Measurements from ENCODE around the gene FRMD4A. TPM values are rescaled to one million over a fixed set of nuclear protein-coding genes. Genes with fewer than 3 reads are reported as not detected.

The FRMD4A gene
- total and polyA plus RNA-seq, 2 experiments from 2014 or later = 5.4 to 10.3 TPM

GRCh38 chr10:13730306-13730652 is 600.4 kb downstream of the FRMD4A start:
- TF ChIP-seq, protein P1, sequence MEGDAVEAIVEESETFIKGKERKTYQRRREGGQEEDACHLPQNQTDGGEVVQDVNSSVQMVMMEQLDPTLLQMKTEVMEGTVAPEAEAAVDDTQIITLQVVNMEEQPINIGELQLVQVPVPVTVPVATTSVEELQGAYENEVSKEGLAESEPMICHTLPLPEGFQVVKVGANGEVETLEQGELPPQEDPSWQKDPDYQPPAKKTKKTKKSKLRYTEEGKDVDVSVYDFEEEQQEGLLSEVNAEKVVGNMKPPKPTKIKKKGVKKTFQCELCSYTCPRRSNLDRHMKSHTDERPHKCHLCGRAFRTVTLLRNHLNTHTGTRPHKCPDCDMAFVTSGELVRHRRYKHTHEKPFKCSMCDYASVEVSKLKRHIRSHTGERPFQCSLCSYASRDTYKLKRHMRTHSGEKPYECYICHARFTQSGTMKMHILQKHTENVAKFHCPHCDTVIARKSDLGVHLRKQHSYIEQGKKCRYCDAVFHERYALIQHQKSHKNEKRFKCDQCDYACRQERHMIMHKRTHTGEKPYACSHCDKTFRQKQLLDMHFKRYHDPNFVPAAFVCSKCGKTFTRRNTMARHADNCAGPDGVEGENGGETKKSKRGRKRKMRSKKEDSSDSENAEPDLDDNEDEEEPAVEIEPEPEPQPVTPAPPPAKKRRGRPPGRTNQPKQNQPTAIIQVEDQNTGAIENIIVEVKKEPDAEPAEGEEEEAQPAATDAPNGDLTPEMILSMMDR (IDR thresholded peaks at IDR 0.05; ENCODE audit: poor library complexity) = no peak
- TF ChIP-seq EZH2 (IDR thresholded peaks at IDR 0.05; ENCODE audit: borderline replicate concordance) (no peak), EZH2phosphoT487 (IDR thresholded peaks at IDR 0.05; ENCODE audit: low read depth, severe bottlenecking, unreplicated experiment) (no peak)
- Histone ChIP-seq H3K9me3 (ENCODE audit: low read depth) (no peaks in the 10 kb centered on the region), H3K79me2 (no peaks in the 10 kb centered on the region), H3K4me3 (no peak overlapping the region), H2AFZ (no peak overlapping the region), H3K4me1 (ENCODE audit: insufficient read depth) (peaks cover 6% of the 10 kb centered on the region), H3K27ac (no peak overlapping the region), H4K20me1 (ENCODE audit: insufficient read depth, poor library complexity, severe bottlenecking) (no peaks in the 10 kb centered on the region), H3K27me3 (no peaks in the 10 kb centered on the region), H3K36me3 (replicated peaks; ENCODE audit: insufficient read depth, low read depth) (no peaks in the 10 kb centered on the region), H3K4me2 (no peak overlapping the region), H3K9me2 (replicated peaks; ENCODE audit: insufficient read depth) (no peaks in the 10 kb centered on the region)
- WGBS (ENCODE audit: low lambda C conversion rate, missing lambda C conversion rate) = 70% methylated on average over 10 of the region's 10 CpGs
- DNase-seq (ENCODE audit: low spot score) = no peak

DNA sequence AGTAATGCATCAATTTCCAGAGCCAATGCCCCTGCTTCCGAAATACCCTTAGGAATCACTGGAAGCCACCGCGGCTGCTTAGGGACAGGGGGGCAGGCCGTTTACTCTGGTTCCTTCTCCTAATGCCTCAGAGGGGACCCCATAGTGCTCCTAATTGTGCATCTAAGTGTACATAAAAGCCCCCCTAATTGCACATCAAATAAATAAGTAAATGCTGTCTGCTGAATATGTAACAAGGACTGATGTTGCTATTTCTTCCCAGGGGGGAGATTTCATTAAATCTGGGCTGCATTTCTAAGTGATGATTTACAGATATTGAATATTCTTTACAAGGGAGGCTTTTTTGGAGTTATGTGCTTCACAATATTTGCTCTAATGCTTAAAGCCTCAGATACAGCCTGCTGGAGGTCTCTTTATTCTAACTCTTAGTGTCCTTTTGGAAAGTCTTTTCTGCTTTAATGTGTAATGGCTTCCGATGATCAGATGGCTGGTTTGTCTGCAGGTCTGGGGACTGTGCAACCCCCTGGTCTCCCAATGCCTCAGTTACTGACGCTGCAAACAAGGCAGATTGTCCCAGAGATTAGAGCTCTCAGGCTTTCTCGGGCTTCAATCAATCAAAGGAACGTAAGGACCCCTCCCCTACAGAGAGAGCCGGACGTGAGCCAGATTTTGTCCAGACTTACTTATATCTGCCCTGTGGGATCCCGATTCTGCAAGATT is 601.0 kb downstream of the FRMD4A start:
- Histone ChIP-seq H3K79me2 (no peaks in the 10 kb centered on the region), H3K27ac (peak overlapping the region; percentile 20)

DNA sequence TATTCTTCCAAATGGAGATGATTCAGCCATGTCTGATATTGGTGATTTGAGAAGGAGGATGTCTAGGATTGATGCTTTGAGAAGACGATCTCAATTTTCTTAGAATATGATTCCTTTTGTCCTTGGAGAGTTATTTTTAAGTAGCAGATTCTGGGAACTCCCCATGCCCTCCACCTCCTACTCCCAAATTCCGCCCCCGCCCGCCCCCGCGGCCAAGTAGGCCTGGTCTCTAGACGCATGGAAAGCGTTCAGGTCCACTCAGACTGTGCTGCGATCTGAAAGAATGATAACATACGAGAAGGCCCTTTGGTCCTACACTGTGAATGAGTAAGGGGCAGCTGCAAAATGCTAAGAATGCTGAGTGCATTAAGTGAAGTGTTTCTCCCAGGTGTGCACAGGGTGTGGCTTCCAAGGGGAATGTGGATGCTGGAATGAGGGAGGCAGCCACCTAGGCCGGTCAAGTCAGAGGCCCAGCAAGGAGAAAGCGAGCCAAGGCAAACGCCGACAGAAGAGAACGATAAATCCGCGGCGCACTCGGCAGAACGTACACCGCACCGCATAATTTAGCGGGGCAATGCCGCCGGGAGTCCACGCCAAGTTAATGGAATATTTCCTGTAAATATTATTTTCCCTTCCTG is 601.7 kb downstream of the FRMD4A start:
- H3K9me3 ChIP-seq (ENCODE audit: low read depth) = no peaks in the 10 kb centered on the region
- peak overlapping the region; percentile 20 for H3K27ac ChIP-seq
- no peak overlapping the region for H2AFZ ChIP-seq
- no peak for TF ChIP-seq EZH2phosphoT487 (IDR thresholded peaks at IDR 0.05; ENCODE audit: low read depth, severe bottlenecking, unreplicated experiment)
- TF ChIP-seq EZH2 (IDR thresholded peaks at IDR 0.05; ENCODE audit: borderline replicate concordance) = no peak
- TF ChIP-seq, protein P1 (IDR thresholded peaks at IDR 0.05; ENCODE audit: poor library complexity) = no peak
- H3K36me3 ChIP-seq (replicated peaks; ENCODE audit: insufficient read depth, low read depth) = no peaks in the 10 kb centered on the region
- no peak for DNase-seq (ENCODE audit: low spot score)
- no peaks in the 10 kb centered on the region for H3K79me2 ChIP-seq
- H4K20me1 ChIP-seq (ENCODE audit: insufficient read depth, poor library complexity, severe bottlenecking) = no peaks in the 10 kb centered on the region
- peaks cover 6% of the 10 kb centered on the region for H3K4me1 ChIP-seq (ENCODE audit: insufficient read depth)
- H3K9me2 ChIP-seq (replicated peaks; ENCODE audit: insufficient read depth) = no peaks in the 10 kb centered on the region
- no peak overlapping the region for H3K4me2 ChIP-seq
- H3K4me3 ChIP-seq = no peak overlapping the region
- no peaks in the 10 kb centered on the region for H3K27me3 ChIP-seq
- WGBS (ENCODE audit: low lambda C conversion rate, missing lambda C conversion rate) = 78% methylated on average over 25 of the region's 26 CpGs

More for the DNA sequence above, 601.0 kb downstream of the FRMD4A start:
- no peaks in the 10 kb centered on the region for H4K20me1 ChIP-seq (ENCODE audit: insufficient read depth, poor library complexity, severe bottlenecking)
- no peak overlapping the region for H3K4me2 ChIP-seq
- 64% methylated on average over 11 of the region's 11 CpGs for WGBS (ENCODE audit: low lambda C conversion rate, missing lambda C conversion rate)
- peaks cover 6% of the 10 kb centered on the region for H3K4me1 ChIP-seq (ENCODE audit: insufficient read depth)
- no peaks in the 10 kb centered on the region for H3K36me3 ChIP-seq (replicated peaks; ENCODE audit: insufficient read depth, low read depth)
- H3K4me3 ChIP-seq = no peak overlapping the region
- no peaks in the 10 kb centered on the region for H3K9me2 ChIP-seq (replicated peaks; ENCODE audit: insufficient read depth)
- no peak for DNase-seq (ENCODE audit: low spot score)
- H3K9me3 ChIP-seq (ENCODE audit: low read depth) = no peaks in the 10 kb centered on the region
- no peak overlapping the region for H2AFZ ChIP-seq
- TF ChIP-seq EZH2phosphoT487 (IDR thresholded peaks at IDR 0.05; ENCODE audit: low read depth, severe bottlenecking, unreplicated experiment) (no peak), EZH2 (IDR thresholded peaks at IDR 0.05; ENCODE audit: borderline replicate concordance) (no peak)
- TF ChIP-seq, protein P1 (IDR thresholded peaks at IDR 0.05; ENCODE audit: poor library complexity) = no peak
- H3K27me3 ChIP-seq = no peaks in the 10 kb centered on the region

Measured in hepatocyte (in vitro differentiated cells).